ENCODE measurements around the gene NUP188.

NUP188 gene, protein sequence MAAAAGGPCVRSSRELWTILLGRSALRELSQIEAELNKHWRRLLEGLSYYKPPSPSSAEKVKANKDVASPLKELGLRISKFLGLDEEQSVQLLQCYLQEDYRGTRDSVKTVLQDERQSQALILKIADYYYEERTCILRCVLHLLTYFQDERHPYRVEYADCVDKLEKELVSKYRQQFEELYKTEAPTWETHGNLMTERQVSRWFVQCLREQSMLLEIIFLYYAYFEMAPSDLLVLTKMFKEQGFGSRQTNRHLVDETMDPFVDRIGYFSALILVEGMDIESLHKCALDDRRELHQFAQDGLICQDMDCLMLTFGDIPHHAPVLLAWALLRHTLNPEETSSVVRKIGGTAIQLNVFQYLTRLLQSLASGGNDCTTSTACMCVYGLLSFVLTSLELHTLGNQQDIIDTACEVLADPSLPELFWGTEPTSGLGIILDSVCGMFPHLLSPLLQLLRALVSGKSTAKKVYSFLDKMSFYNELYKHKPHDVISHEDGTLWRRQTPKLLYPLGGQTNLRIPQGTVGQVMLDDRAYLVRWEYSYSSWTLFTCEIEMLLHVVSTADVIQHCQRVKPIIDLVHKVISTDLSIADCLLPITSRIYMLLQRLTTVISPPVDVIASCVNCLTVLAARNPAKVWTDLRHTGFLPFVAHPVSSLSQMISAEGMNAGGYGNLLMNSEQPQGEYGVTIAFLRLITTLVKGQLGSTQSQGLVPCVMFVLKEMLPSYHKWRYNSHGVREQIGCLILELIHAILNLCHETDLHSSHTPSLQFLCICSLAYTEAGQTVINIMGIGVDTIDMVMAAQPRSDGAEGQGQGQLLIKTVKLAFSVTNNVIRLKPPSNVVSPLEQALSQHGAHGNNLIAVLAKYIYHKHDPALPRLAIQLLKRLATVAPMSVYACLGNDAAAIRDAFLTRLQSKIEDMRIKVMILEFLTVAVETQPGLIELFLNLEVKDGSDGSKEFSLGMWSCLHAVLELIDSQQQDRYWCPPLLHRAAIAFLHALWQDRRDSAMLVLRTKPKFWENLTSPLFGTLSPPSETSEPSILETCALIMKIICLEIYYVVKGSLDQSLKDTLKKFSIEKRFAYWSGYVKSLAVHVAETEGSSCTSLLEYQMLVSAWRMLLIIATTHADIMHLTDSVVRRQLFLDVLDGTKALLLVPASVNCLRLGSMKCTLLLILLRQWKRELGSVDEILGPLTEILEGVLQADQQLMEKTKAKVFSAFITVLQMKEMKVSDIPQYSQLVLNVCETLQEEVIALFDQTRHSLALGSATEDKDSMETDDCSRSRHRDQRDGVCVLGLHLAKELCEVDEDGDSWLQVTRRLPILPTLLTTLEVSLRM (N-terminal part only)

DNA sequence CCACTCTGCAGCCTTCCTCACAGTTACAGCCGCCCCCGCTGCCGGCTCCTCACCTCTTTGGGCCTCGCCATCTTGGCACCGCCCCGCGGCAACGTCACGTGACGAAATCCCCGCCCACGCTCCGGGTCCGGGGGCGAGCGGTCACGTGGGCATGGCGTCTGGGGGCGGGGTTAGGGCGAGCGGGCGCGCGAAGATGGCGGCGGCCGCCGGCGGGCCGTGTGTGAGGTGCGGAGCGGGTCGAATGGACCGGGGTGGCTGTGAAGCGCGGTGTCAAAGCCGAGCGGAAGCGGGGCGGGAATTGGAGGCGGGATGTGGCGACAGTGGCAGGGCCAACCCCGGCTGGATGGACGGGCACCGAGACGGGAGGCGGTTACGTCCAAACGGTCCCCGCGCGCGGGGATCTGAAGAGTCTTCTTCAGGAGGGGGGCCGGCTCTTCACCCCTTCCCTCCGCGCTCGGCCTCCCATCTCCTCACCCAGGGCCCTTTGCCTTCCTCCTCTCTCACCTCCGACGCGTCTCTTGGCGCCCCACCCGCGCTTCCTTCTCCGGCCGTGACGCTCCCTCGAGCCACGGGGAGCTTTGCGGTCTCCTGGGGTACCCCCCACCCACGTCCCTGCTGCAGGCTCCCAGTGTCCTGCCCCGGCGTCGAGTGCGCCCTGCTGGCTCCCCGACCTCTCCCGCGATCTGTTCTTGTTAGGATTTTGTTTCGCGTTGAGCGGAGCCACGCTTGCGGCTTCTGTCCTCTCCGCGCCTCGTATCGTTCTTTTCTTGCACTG lies at the start of gene NUP188, which contains the start of gene DOLK:
TSS of gene NUP188 (plus strand) at position 173 of the 775 bp plus-strand sequence. CDS start at position 194, 21 bp downstream.
TSS of gene DOLK (minus strand) at position 77 of the 775 bp plus-strand sequence. CDS start 300 bp downstream, outside the sequence.
- peak; percentile 94 for DNase-seq

- DNase-seq: no peak
Observed at GRCh38 chr9:128898382-128898781, 49.1 kb upstream of the NUP188 start.

- DNase-seq: no peak
Observed at GRCh38 chr9:128898845-128899565, 48.5 kb upstream of the NUP188 start.

DNA sequence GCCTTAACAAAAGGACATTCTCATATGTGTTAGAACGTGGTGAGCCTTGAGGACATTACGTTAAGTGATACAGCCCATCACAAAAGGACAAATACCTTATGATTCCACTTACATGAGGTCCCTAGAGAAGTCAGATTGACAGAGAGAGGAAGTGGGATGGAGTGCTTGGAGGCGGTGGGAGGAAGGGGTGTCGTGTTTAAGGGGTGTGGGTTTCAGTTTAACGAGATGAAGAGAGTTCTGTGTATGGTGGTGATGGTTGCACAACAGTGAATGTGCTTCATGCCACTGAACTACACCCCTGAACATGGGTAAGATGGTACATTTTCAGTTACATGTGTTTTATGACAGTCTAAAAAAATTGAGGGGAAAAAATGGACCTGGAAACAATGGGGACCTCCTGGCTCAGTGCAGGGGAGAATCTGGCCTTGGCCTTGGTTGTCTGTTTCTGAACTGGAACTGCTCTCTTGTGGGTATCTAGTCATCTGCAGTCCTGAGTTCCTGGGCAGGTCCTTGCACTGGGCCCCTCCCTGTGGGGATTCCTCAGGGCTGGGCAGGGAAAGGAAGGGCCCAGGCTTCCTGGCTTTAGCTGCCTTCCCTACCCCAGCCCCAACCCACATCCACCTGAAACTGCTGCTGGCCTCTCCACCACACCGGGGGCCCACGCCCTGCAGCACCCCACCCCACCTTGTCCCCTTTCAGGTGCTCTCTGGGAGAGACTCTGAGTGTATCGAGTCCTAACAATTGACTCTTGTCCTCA lies 47.8 kb upstream of the NUP188 start:
- no peak for DNase-seq

DNA sequence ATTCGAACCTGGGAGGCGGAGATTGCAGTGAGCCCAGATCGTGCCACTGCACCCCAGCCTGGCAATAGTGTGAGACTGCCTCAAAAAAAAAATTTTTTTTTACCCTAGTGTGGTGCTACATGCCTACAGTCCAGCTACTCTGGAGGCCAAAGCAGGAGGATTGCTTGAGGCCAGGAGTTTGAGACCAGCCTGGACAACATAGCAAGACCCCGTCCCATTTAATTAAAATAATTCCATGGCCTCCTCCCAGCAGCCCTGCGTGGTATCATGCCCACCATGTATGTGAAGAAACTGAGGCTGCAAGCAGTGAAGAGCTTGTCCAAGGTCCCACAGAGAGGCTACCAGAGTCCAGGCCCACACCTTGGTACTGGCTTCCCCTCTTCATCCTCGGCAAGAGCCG lies 46.1 kb upstream of the NUP188 start:
- DNase-seq: no peak

DNA sequence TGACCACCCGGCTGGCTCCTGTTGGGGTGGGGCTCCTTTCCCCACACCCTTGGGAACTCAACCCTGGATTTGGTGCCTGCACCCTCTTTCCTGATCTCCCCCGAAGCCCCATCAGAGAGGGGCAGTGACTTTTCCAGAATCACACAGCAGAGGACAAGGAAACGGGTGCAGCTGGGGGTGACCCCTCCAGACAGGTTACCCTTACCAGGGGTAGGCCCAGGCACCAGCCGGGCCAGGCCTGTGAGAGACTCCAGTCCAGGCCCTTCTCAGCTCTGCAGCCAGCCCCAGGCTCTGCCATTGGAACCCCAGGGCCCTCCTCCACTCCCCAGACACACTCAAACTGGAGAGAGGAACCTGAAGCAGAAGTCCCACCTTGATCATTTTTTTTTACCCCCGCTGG lies 45.7 kb upstream of the NUP188 start:
- no peak for DNase-seq

GRCh38 chr9:128902351-128903078 lies 45.0 kb upstream of the NUP188 start:
- peak; percentile 85 for DNase-seq

DNA sequence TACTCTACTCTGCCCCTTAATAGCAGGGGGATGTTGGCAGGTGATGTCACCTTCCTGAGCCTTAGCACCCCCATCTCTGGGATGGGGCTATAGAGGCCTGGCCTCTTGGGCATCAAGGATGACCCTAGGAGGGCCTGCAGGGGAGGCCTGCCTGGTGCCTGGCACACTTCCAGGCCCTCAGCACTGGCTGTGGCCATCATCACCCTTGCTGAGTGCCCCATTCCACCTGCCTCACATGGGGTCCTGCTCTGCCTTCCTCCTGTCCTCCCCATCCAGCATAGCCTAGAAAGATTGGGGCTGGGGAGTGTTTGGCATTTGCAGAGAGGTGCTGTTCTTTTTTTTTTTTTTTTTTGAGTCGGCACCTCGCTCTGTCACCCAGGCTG lies 44.4 kb upstream of the NUP188 start:
- DNase-seq: no peak

DNA sequence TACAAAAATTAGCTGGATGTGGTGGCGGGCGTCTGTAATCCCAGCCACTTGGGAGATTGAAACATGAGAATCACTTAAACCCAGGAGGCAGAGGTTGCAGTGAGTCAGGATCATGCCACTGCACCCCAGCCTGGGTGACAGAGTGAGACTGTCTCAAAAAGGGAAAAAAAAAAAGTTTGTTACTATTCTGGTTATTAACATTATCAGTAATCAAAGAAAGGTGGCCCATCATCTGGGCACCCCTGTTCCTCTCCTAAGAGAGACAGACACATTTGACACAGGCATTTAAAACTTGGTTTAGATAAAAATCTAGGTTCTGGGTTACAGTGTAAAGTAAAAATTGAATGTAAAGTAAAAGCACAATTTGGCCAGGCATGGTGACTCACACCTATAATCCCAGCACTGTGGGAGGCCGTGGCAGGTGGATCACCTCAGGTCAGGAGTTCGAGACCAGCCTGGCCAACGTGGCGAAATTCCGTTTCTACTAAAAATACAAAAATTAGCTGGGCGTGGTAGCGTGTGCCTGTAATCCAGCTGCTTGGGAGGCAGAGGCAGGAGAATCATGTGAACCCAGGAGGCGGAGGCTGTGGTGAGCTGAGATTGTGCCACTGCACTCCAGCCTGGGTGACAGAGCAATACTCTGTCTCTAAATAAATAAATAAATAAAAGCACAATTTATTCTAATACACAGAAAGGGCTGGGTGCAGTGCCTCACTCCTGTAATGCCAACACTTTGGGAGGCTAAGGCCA lies 43.5 kb upstream of the NUP188 start:
- DNase-seq: no peak

GRCh38 chr9:128905964-128906363 lies 41.5 kb upstream of the NUP188 start:
- DNase-seq: no peak

GRCh38 chr9:128906741-128907140 lies 40.8 kb upstream of the NUP188 start:
- no peak for DNase-seq

DNA sequence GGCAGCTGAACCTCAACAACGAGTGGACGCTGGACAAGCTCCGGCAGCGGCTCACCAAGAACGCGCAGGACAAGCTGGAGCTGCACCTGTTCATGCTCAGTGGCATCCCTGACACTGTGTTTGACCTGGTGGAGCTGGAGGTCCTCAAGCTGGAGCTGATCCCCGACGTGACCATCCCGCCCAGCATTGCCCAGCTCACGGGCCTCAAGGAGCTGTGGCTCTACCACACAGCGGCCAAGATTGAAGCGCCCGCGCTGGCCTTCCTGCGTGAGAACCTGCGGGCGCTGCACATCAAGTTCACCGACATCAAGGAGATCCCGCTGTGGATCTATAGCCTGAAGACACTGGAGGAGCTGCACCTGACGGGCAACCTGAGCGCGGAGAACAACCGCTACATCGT lies 39.1 kb upstream of the NUP188 start:
- no peak for DNase-seq

DNA sequence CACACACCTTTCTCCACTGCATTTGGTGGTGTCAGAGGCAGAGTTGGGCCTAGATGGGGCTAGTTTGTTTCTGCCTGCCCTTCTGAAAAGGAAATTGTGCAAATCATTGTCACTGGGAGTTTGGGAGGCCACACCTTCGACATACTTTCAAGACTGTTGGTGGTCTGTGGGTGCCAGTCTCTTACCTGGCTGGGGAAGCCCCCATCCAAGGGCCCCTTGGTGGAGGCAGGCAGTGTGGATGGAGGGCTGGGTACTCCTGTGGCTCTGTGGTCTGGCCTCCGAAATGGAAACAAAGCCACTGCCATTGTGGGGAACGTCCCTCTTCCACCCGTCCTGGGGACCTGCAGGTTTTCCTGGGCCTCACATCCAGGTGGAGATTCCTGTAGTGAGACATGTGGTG lies 37.6 kb upstream of the NUP188 start:
- DNase-seq: no peak

DNA sequence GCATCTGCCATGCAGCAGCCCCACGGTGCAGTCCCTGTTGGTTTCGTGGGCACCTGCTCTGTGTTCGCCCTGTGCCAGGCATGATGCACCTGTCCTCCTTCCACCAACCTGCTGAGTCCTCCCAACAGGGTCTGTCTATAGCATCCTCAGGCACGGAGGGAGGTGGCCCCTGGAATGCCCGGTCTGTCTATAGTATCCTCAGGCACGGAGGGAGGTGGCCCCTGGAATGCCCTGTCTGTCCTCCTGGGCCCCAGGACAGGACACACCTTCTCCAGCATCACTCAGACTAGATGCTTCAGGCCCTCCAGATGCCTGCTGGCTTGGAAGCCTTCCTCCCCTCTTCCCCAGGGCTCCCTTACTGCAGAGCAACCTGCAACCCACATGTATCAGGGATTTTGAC lies 36.6 kb upstream of the NUP188 start:
- DNase-seq: no peak

GRCh38 chr9:128911529-128912035 lies 35.9 kb upstream of the NUP188 start:
- no peak for DNase-seq

DNA sequence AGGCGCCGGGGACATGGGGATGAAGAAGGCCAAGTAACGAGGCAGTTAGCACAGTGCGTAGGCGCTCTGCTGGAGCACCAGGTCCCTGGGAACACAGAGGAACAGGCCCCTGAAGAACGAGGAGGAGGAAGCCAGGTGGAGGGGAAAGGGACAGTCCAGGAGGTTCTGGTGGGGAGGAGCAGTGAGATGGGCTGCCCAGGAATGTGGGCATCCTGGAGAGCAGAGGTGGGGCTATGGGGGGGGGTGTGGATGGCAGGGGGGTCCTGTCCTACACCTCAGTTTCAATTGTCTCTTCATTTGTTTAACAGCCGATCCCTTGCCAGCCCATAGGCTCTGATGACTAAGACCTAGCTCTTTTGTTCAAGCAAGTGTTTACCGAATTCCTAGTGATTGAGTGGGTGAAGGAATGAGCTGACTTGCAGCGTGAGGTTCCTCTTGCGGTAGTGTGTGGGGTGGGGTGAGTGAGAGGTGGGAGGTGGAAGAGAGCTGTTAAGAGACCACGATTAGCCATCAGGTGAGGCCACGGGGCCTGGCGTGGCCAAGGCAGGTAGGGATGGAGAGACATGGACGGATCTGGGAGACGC lies 35.1 kb upstream of the NUP188 start:
- no peak for DNase-seq

GRCh38 chr9:128913048-128913900 lies 34.2 kb upstream of the NUP188 start:
- no peak for DNase-seq

Measured in CD4-positive, alpha-beta T cell treated with Interferon gamma for 1 hour (primary cell).